HepG2 (cell line): ENCODE results near the gene KAT2A. TPM values are rescaled to one million over a fixed set of nuclear protein-coding genes. Genes with fewer than 3 reads are reported as not detected.

ENCODE experiments used
- ASH2L ChIP-seq: fragments of 300-600, 200-600 bp; sonication (generic); IDR thresholded peaks from 2 replicates; pipeline ENCODE4 v1.7.0; 2017; ENCODE audit warnings: low read depth, mild to moderate bottlenecking, moderate library complexity, mixed read lengths, low read length; ENCODE audit not compliant: insufficient read length
- DMAP1 ChIP-seq: IDR thresholded peaks from 2 replicates; pipeline ENCODE4 v1.6.1; 2016
- FOXK2 ChIP-seq: fragments of 450-650 bp; IDR thresholded peaks from 2 replicates; pipeline ENCODE4 v1.6.1; 2016
- HMGXB3 ChIP-seq: sonication (generic); formaldehyde crosslinking; IDR thresholded peaks from 2 replicates; pipeline ENCODE4 v1.4.0; 2020; ENCODE audit warnings: missing genetic modification reagents, borderline replicate concordance
- HOXA5 ChIP-seq: sonication (generic); formaldehyde crosslinking; IDR thresholded peaks from 2 replicates; pipeline ENCODE4 v1.4.0; 2020; ENCODE audit warnings: missing genetic modification reagents
- KDM1A ChIP-seq: IDR thresholded peaks from 2 replicates; pipeline ENCODE4 v1.6.1; 2016; ENCODE audit warnings: missing compliant biosample characterization
- MLX ChIP-seq: IDR thresholded peaks from 2 replicates; pipeline ENCODE4 v1.6.1; 2016
- NFIB ChIP-seq: sonication (generic); formaldehyde crosslinking; IDR thresholded peaks from 2 replicates; pipeline ENCODE4 v1.9.0; 2021; ENCODE audit warnings: missing genetic modification reagents, mild to moderate bottlenecking, borderline replicate concordance
- ONECUT2 ChIP-seq: sonication (generic); formaldehyde crosslinking; IDR thresholded peaks from 2 replicates; pipeline ENCODE4 v1.4.0; 2020; ENCODE audit warnings: missing genetic modification reagents
- RAD51 ChIP-seq: fragments of 450-650 bp; IDR thresholded peaks from 2 replicates; pipeline ENCODE4 v1.6.1; 2016; ENCODE audit warnings: borderline replicate concordance
- RBM22 ChIP-seq: fragments of 200-400 bp; formaldehyde crosslinking; optimal IDR thresholded peaks from 2 replicates; pipeline ENCODE3; 2017; ENCODE audit warnings: mild to moderate bottlenecking, low read length, moderate library complexity
- RCOR2 ChIP-seq: IDR thresholded peaks from 2 replicates; pipeline ENCODE4 v1.6.1; 2016; ENCODE audit warnings: missing biosample characterization, missing genetic modification reagents
- USF2 ChIP-seq, 2 experiments: sonication (generic) in 1 of 2; formaldehyde crosslinking in 1 of 2; IDR thresholded peaks; 2 replicates each; pipeline versions ENCODE4 v1.5.1 to v1.6.1; 2011 to 2020; ENCODE audit warnings: borderline replicate concordance in 1 of 2, low read depth in 1 of 2, low read length in 1 of 2, mild to moderate bottlenecking in 1 of 2, missing genetic modification reagents in 1 of 2, moderate library complexity in 1 of 2
- ZNF232 ChIP-seq: sonication (generic); formaldehyde crosslinking; IDR thresholded peaks from 2 replicates; pipeline ENCODE4 v1.4.0; 2020; ENCODE audit warnings: missing genetic modification reagents, borderline replicate concordance
- ZNF276 ChIP-seq: sonication (generic); formaldehyde crosslinking; IDR thresholded peaks from 2 replicates; pipeline ENCODE4 v1.4.0; 2020; ENCODE audit warnings: mild to moderate bottlenecking, low read depth, missing genetic modification reagents
- ZNF331 ChIP-seq: sonication (generic); formaldehyde crosslinking; IDR thresholded peaks from 2 replicates; pipeline ENCODE4 v1.4.0; 2020; ENCODE audit warnings: missing genetic modification reagents
- ZNF563 ChIP-seq: sonication (generic); formaldehyde crosslinking; IDR thresholded peaks from 2 replicates; pipeline ENCODE4 v1.8.0; 2022; ENCODE audit warnings: mild to moderate bottlenecking, moderate library complexity, missing genetic modification reagents
- polyA plus RNA-seq, 8 experiments: library from polyadenylated mRNA; depleted of rRNA in 3 of 8; stranded (reverse) in 7 of 8; unstranded in 1 of 8; fragments of >200 nt; fragmentation: Illumina TruSeq in 4 of 8; extraction: Trizol in 4 of 8; gene quantifications; 2 replicates each; pipeline versions ENCODE4 v1.2.1 to v1.2.3, GENCODE V29; 2011 to 2016; ENCODE audit warnings: low read depth in 4 of 8, missing spikeins in 1 of 8, mixed read lengths in 1 of 8; ENCODE audit not compliant: insufficient read depth in 1 of 8
- total RNA-seq, 5 experiments: library from RNA; depleted of rRNA; stranded (reverse); fragments of >200 nt; fragmentation: Illumina TruSeq; extraction: Trizol; gene quantifications; 2 replicates each; pipeline ENCODE4 v1.2.3, GENCODE V29; 2016; ENCODE audit warnings: low read depth in 1 of 5

KAT2A gene
- total and polyA plus RNA-seq, 2 of the 13 experiments (the other 11 are each of a cell fraction or from before 2014, with no cell fraction given), result 29.1 to 90.4 TPM

GRCh38 chr17:42153919-42154742 is 33.0 kb upstream of the KAT2A start (continued):
- no peak for TF ChIP-seq ZNF232 (CRISPR knock-in tag)
- no peak for TF ChIP-seq ONECUT2 (CRISPR knock-in tag)
- no peak for TF ChIP-seq RBM22
- peak; percentile 74; the same call in 1 of the 2 replicates for TF ChIP-seq DMAP1 (CRISPR knock-in tag)
- no peak for TF ChIP-seq RCOR2
- no peak for TF ChIP-seq ZNF563 (CRISPR knock-in tag)
- TF ChIP-seq KDM1A (CRISPR knock-in tag), result no peak
- no peak for TF ChIP-seq MLX (CRISPR knock-in tag)
- no peak for TF ChIP-seq HMGXB3
- no peak for TF ChIP-seq ZNF331
- peak; percentile 1; the same call in 1 of the 2 replicates for TF ChIP-seq USF2 (IDR thresholded peaks at IDR 0.05; ENCODE audit: low read depth, low read length)
- TF ChIP-seq USF2 (CRISPR knock-in tag; IDR thresholded peaks at IDR 0.05; ENCODE audit: borderline replicate concordance), result no peak
- TF ChIP-seq RAD51, result no peak
- no peak for TF ChIP-seq NFIB (CRISPR knock-in tag)
- TF ChIP-seq HOXA5, result no peak
- TF ChIP-seq FOXK2, result no peak
- no peak for TF ChIP-seq ASH2L
- TF ChIP-seq ZNF276 (CRISPR knock-in tag), result no peak
